Measurements from ENCODE around the gene EPB41L1. TPM values are rescaled to one million over a fixed set of nuclear protein-coding genes. Genes with fewer than 3 reads are reported as not detected.

Gene EPB41L1
- total and polyA plus RNA-seq, 2 donors from 2014 or later: 53.2 to 230 TPM

DNA sequence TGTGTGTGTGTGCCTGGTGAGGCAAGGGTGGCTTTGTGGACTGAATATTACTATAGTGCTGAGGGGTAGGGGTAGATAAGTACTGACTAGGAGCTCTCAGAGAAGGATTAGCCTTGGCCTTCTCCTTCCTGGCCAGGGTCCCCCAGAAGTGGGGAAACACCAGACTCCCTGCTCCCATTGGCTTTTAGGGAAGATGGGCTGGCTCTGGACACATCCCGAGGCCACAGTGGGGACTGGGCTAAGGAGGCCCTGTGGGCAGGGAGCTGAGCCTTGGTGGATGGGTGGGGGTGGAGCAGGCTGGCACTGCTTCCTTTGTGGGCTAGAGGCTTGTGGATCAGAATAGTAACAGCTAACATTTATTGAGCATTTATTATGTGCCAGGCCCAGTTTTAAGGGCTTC, 3.1 kb downstream of the EPB41L1 start:
- Histone ChIP-seq H3K9ac (ENCODE audit: low read length in 3 of 3) (no peak overlapping the region), H3K27ac (ENCODE audit: low read depth in 2 of 2, low read length in 2 of 2) (no peak overlapping the region), H3K4me1 (ENCODE audit: control insufficient read depth in 2 of 3, insufficient read depth in 2 of 3, low read depth in 1 of 3, low read length in 3 of 3) (peaks cover 0 to 37% (median 36%) of the 10 kb centered on the region in 3 donors), H3K4me3 (ENCODE audit: low read length in 3 of 3) (no peak overlapping the region), H3K36me3 (ENCODE audit: control insufficient read depth in 2 of 3, insufficient read depth in 3 of 3, low read length in 3 of 3) (no peaks in the 10 kb centered on the region), H3K27me3 (ENCODE audit: control insufficient read depth, insufficient read depth, low read length) (no peaks in the 10 kb centered on the region), H3K9me3 (ENCODE audit: control insufficient read depth in 2 of 3, insufficient read depth in 1 of 3, low read length in 3 of 3) (no peaks in the 10 kb centered on the region)
- intact Hi-C loops (cut with DNase I): no loop called here
- DNase-seq (peak in 1 of 5 donors; percentile 12), FAIRE-seq (no peak)
- TF ChIP-seq, protein P1, sequence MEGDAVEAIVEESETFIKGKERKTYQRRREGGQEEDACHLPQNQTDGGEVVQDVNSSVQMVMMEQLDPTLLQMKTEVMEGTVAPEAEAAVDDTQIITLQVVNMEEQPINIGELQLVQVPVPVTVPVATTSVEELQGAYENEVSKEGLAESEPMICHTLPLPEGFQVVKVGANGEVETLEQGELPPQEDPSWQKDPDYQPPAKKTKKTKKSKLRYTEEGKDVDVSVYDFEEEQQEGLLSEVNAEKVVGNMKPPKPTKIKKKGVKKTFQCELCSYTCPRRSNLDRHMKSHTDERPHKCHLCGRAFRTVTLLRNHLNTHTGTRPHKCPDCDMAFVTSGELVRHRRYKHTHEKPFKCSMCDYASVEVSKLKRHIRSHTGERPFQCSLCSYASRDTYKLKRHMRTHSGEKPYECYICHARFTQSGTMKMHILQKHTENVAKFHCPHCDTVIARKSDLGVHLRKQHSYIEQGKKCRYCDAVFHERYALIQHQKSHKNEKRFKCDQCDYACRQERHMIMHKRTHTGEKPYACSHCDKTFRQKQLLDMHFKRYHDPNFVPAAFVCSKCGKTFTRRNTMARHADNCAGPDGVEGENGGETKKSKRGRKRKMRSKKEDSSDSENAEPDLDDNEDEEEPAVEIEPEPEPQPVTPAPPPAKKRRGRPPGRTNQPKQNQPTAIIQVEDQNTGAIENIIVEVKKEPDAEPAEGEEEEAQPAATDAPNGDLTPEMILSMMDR (IDR thresholded peaks at IDR 0.05; ENCODE audit: borderline replicate concordance, extremely low read depth, insufficient read depth): no peak

DNA sequence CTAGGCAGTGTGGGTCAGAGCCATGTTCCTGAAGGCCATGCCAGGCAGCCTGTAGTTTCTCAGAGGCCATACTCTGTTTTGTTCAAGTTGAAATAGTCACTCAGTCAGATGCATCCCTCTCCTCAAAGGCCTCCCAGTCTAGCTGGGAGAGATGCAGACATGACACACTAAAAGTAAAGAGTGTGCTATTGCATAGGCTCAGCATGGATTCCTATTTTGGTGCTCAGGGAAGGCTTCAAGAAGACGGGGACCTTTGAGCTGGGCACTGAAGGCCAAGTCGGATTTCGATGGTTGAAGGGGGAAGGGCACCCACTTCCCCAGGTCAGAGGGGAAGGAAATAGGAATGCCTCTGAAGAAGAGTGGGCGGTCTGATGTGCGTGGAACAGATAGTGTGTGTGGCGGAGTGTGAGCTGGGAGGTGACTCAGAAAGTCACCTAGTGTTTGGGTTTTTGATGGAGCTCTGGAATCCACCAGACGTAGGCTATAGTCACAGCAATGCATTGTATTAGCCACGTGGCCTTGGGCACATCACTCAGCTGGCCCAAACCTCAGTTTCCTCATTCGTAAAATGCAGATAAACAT, 3.7 kb downstream of the EPB41L1 start:
- Histone ChIP-seq H3K4me3 (ENCODE audit: low read length in 3 of 3) (no peak overlapping the region), H3K9me3 (ENCODE audit: control insufficient read depth in 2 of 3, insufficient read depth in 1 of 3, low read length in 3 of 3) (no peaks in the 10 kb centered on the region), H3K9ac (ENCODE audit: low read length in 3 of 3) (no peak overlapping the region), H3K27ac (ENCODE audit: low read depth in 2 of 2, low read length in 2 of 2) (no peak overlapping the region), H3K27me3 (ENCODE audit: control insufficient read depth, insufficient read depth, low read length) (no peaks in the 10 kb centered on the region), H3K4me1 (ENCODE audit: control insufficient read depth in 2 of 3, insufficient read depth in 2 of 3, low read depth in 1 of 3, low read length in 3 of 3) (peaks cover 0 to 36% (median 31%) of the 10 kb centered on the region in 3 donors), H3K36me3 (ENCODE audit: control insufficient read depth in 2 of 3, insufficient read depth in 3 of 3, low read length in 3 of 3) (peaks cover 0 to 2% (median 0%) of the 10 kb centered on the region in 3 donors)
- peak in 1 of 5 donors; percentile 5 for DNase-seq
- FAIRE-seq: no peak
- TF ChIP-seq, protein P1 (IDR thresholded peaks at IDR 0.05; ENCODE audit: borderline replicate concordance, extremely low read depth, insufficient read depth): no peak
- intact Hi-C loops (cut with DNase I): no loop called here

DNA sequence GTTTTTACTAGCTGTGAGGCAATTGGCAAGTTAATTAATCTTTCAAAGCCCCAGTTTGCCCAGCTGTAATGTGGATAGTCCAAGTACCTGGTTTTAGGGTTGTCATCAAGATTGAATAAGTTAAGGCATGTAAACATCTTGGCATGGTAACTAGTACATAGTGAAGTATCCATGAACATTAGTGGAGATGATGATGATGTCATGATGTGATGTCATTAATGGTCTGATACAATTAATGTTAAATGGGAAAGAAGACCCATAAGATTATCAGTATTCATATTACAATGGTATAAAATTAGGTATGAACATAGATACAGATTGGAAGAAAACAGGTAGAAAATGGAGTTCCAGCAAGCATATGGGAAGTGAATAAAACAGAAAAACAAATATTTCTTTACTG, 5.3 kb downstream of the EPB41L1 start:
- DNase-seq: no peak
- intact Hi-C loops (cut with DNase I): no loop called here
- Histone ChIP-seq H3K4me3 (ENCODE audit: low read length in 3 of 3) (no peak overlapping the region), H3K27ac (ENCODE audit: low read depth in 2 of 2, low read length in 2 of 2) (no peak overlapping the region), H3K9ac (ENCODE audit: low read length in 3 of 3) (no peak overlapping the region), H3K27me3 (ENCODE audit: control insufficient read depth, insufficient read depth, low read length) (no peaks in the 10 kb centered on the region), H3K4me1 (ENCODE audit: control insufficient read depth in 2 of 3, insufficient read depth in 2 of 3, low read depth in 1 of 3, low read length in 3 of 3) (peaks cover 0 to 27% (median 21%) of the 10 kb centered on the region in 3 donors), H3K36me3 (ENCODE audit: control insufficient read depth in 2 of 3, insufficient read depth in 3 of 3, low read length in 3 of 3) (peaks cover 0 to 6% (median 0%) of the 10 kb centered on the region in 3 donors), H3K9me3 (ENCODE audit: control insufficient read depth in 2 of 3, insufficient read depth in 1 of 3, low read length in 3 of 3) (no peaks in the 10 kb centered on the region)
- TF ChIP-seq, protein P1 (IDR thresholded peaks at IDR 0.05; ENCODE audit: borderline replicate concordance, extremely low read depth, insufficient read depth): no peak
- FAIRE-seq: no peak

Data from kidney (tissue), 14 donors.